HepG2 (cell line): ENCODE measurements around the gene TSPAN15. TPM values are rescaled to one million over a fixed set of nuclear protein-coding genes. Genes with fewer than 3 reads are reported as not detected.

Source experiments
- ATAC-seq: fragments of 200-7000 bp; cut with Tn5 transposase; 3 replicates; pipeline ENCODE4 v1.9.1; 2020; ENCODE audit warnings: mild to moderate bottlenecking, moderate library complexity
- BruUV-seq: library from RNA; stranded (reverse); fragments of 400-500 nt; replicated peaks from 2 replicates; lab custom pipeline; 2021; lab: Mats Ljungman, UMichigan
- CTCF ChIA-PET: fragments of 300-600 bp; formaldehyde crosslinking; extraction: SDS; loops from one replicate; lab custom pipeline; 2021; ENCODE audit warnings: low total read pairs, inconsistent platforms, low intra/inter-chr PET ratio; lab: Yijun Ruan, JAX
- POLR2A ChIA-PET: fragments of 350-600 bp; sonication (Branson Sonifier 250); formaldehyde crosslinking; loops from one replicate; lab custom pipeline; 2020; ENCODE audit warnings: antibody characterized with exemption, inconsistent platforms; lab: Yijun Ruan, JAX
- DNase-seq: peaks from one replicate; pipeline ENCODE4 v3.0.0-alpha.2; 2015; ENCODE audit warnings: low spot score
- FAIRE-seq: peaks from 3 replicates; lab custom pipeline; 2011; peaks lifted over from hg19 to GRCh38; lab: Jason Lieb, UNC
- H2AFZ ChIP-seq: one replicate; pipeline ENCODE4 v1.6.1; 2011; ENCODE audit warnings: low read length, inconsistent platforms
- H3K27ac ChIP-seq: fragments of 300-600 bp; 3 replicates; pipeline ENCODE4 v1.8.0; 2011; ENCODE audit warnings: mixed run types, mild to moderate bottlenecking, mixed read lengths, low read length, inconsistent platforms; ENCODE audit not compliant: insufficient read depth; ENCODE audit errors: extremely low read length
- H3K27me3 ChIP-seq, 2 experiments: fragments of 200-600 bp in 1 of 2; 2 replicates in 1 of 2; 3 replicates in 1 of 2; pipeline versions ENCODE4 v1.6.0 to v1.8.0; 2011; ENCODE audit warnings: low read length in 2 of 2, mild to moderate bottlenecking in 2 of 2, moderate library complexity in 2 of 2, inconsistent platforms in 1 of 2; ENCODE audit not compliant: insufficient read depth in 2 of 2, control insufficient read depth in 1 of 2
- H3K36me3 ChIP-seq, 2 experiments: fragments of 200-600 bp in 1 of 2; replicated peaks in 1 of 2; 2 replicates in 1 of 2; 3 replicates in 1 of 2; pipeline versions ENCODE4 v1.5.1 to v1.8.0; 2011; ENCODE audit warnings: low read length in 2 of 2, inconsistent platforms in 1 of 2; ENCODE audit not compliant: insufficient read depth in 2 of 2, control insufficient read depth in 1 of 2
- H3K4me1 ChIP-seq: 2 replicates; pipeline ENCODE4 v1.5.1; 2012; ENCODE audit warnings: low read length, inconsistent platforms; ENCODE audit not compliant: insufficient read depth
- H3K4me2 ChIP-seq: 2 replicates; pipeline ENCODE4 v1.6.0; 2011; ENCODE audit warnings: low read depth, low read length, inconsistent platforms
- H3K4me3 ChIP-seq, 3 experiments: fragments of 200-600 bp in 1 of 3; sonication (generic), shearing (Covaris generic) in 1 of 3; replicated peaks in 1 of 3; 2 replicates each; pipeline ENCODE4 v1.5.1; 2011 to 2016; ENCODE audit warnings: low read length in 3 of 3, inconsistent platforms in 2 of 3, low read depth in 2 of 3, mild to moderate bottlenecking in 2 of 3, control low read depth in 1 of 3, mixed read lengths in 1 of 3; ENCODE audit not compliant: insufficient read depth in 1 of 3
- H3K79me2 ChIP-seq: one replicate; pipeline ENCODE4 v1.6.1; 2011; ENCODE audit warnings: low read length, inconsistent platforms; ENCODE audit not compliant: insufficient read depth
- H3K9ac ChIP-seq: 2 replicates; pipeline ENCODE4 v1.6.0; 2011; ENCODE audit warnings: mild to moderate bottlenecking, low read depth, low read length, inconsistent platforms; ENCODE audit not compliant: insufficient read depth
- H3K9me3 ChIP-seq: 2 replicates; pipeline ENCODE4 v1.5.1; 2012; ENCODE audit warnings: mild to moderate bottlenecking, low read length
- H4K20me1 ChIP-seq: 2 replicates; pipeline ENCODE4 v1.6.0; 2011; ENCODE audit warnings: inconsistent platforms, mild to moderate bottlenecking, low read length, moderate library complexity; ENCODE audit not compliant: insufficient read depth
- CTCF ChIP-seq: sonication (generic); formaldehyde crosslinking; IDR thresholded peaks from 2 replicates; pipeline ENCODE4 v1.5.0; 2020; ENCODE audit warnings: mild to moderate bottlenecking, missing genetic modification reagents, moderate library complexity
- RAD21 ChIP-seq: fragments of 450-650 bp; formaldehyde crosslinking; IDR thresholded peaks from 2 replicates; pipeline ENCODE4 v1.5.0; 2020; ENCODE audit warnings: mild to moderate bottlenecking
- STAG1 ChIP-seq: sonication (generic); formaldehyde crosslinking; IDR thresholded peaks from 2 replicates; pipeline ENCODE4 v1.4.0; 2020; ENCODE audit warnings: missing genetic modification reagents
- ZBTB46 ChIP-seq: sonication (generic); formaldehyde crosslinking; IDR thresholded peaks from 2 replicates; pipeline ENCODE4 v1.4.0; 2020; ENCODE audit warnings: mild to moderate bottlenecking, missing genetic modification reagents, borderline replicate concordance
- ZNF207 ChIP-seq: fragments of 450-650 bp; IDR thresholded peaks from 2 replicates; pipeline ENCODE4 v1.6.1; 2016; ENCODE audit warnings: antibody characterized with exemption, borderline replicate concordance
- WGBS: methylation state at CpG from one replicate; pipeline ENCODE4 v1.1.6; 2017; ENCODE audit warnings: low lambda C conversion rate; 5-methylcytosine and 5-hydroxymethylcytosine counted together
- in situ Hi-C: cut with HindIII; loops from 2 replicates; pipeline ENCODE4 v1.10.0; 2017; ENCODE audit warnings: low pct_unique_long_range_greater_than_20kb; ENCODE audit not compliant: extremely low pct_ligation_motif_present
- intact Hi-C: fragments of 100-400 bp; cut with micrococcal nuclease; formaldehyde crosslinking; loops from one replicate; pipeline ENCODE4 v1.10.0; 2022; ENCODE audit not compliant: unreplicated experiment
- polyA plus RNA-seq, 8 experiments: library from polyadenylated mRNA; depleted of rRNA in 3 of 8; stranded (reverse) in 7 of 8; unstranded in 1 of 8; fragments of >200 nt; fragmentation: Illumina TruSeq in 4 of 8; extraction: Trizol in 4 of 8; gene quantifications; 2 replicates each; pipeline versions ENCODE4 v1.2.1 to v1.2.3, GENCODE V29; 2011 to 2016; ENCODE audit warnings: low read depth in 4 of 8, missing spikeins in 1 of 8, mixed read lengths in 1 of 8; ENCODE audit not compliant: insufficient read depth in 1 of 8
- total RNA-seq, 5 experiments: library from RNA; depleted of rRNA; stranded (reverse); fragments of >200 nt; fragmentation: Illumina TruSeq; extraction: Trizol; gene quantifications; 2 replicates each; pipeline ENCODE4 v1.2.3, GENCODE V29; 2016; ENCODE audit warnings: low read depth in 1 of 5
- TF ChIP-seq, protein P1 (sequence below), 2 experiments: sonication (generic) in 1 of 2; formaldehyde crosslinking in 1 of 2; IDR thresholded peaks; 2 replicates each; pipeline versions ENCODE4 v1.4.0 to v1.6.1; 2018 to 2020; ENCODE audit warnings: missing genetic modification reagents in 2 of 2, borderline replicate concordance in 1 of 2, low read depth in 1 of 2, mild to moderate bottlenecking in 1 of 2, missing biosample characterization in 1 of 2

TSPAN15 gene
- total and polyA plus RNA-seq, 2 of the 13 experiments (the other 11 are each of a cell fraction or from before 2014, with no cell fraction given) = 0.27 to 3.2 TPM

- Histone ChIP-seq H3K36me3 (no peaks in the 10 kb centered on the region), H3K4me2 (no peak overlapping the region), H4K20me1 (no peaks in the 10 kb centered on the region), H3K9me3 (no peaks in the 10 kb centered on the region), H3K27ac (no peak overlapping the region), H3K4me1 (no peaks in the 10 kb centered on the region), H3K79me2 (no peaks in the 10 kb centered on the region), H2AFZ (no peak overlapping the region), H3K4me3 (no peak overlapping the region), H3K27me3 (no peaks in the 10 kb centered on the region; a peak in 1 of 5 replicates), H3K9ac (no peak overlapping the region)
- DNase-seq = peak; percentile 28
- ChIA-PET CTCF (interaction anchor here (0.8 to 5.6 kb wide), 3 partner anchors 122 to 128 kb away, joined by 3 to 71 read pairs (median 3); no protein-coding TSS in a partner anchor), POLR2A (no interaction called here)
- no TSS peak for BruUV-seq
- 0% methylated on average over 1 of the region's 3 CpGs for WGBS
- intact Hi-C loops (no loop called here), in situ Hi-C loops (loop anchor here (5.0 to 10.0 kb wide), 2 partner anchors 121 to 198 kb away; no protein-coding TSS in a partner anchor)
- FAIRE-seq = no peak
- peak; percentile 97 for ATAC-seq
- 0 out of 2 replicates have a peak, but pooled peaks have one; percentile 16 for TF ChIP-seq RAD21 (CRISPR knock-in tag)
- TF ChIP-seq STAG1 (CRISPR knock-in tag) = peak; percentile 50; the same call in 1 of the 2 replicates
- peak; percentile 69 for TF ChIP-seq CTCF (CRISPR knock-in tag)
- TF ChIP-seq, protein P1, sequence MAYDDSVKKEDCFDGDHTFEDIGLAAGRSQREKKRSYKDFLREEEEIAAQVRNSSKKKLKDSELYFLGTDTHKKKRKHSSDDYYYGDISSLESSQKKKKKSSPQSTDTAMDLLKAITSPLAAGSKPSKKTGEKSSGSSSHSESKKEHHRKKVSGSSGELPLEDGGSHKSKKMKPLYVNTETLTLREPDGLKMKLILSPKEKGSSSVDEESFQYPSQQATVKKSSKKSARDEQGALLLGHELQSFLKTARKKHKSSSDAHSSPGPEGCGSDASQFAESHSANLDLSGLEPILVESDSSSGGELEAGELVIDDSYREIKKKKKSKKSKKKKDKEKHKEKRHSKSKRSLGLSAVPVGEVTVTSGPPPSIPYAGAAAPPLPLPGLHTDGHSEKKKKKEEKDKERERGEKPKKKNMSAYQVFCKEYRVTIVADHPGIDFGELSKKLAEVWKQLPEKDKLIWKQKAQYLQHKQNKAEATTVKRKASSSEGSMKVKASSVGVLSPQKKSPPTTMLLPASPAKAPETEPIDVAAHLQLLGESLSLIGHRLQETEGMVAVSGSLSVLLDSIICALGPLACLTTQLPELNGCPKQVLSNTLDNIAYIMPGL (CRISPR knock-in tag; IDR thresholded peaks at IDR 0.05; ENCODE audit: borderline replicate concordance in 1 of 2, low read depth in 1 of 2) = 0 out of 4 replicates have a peak, but pooled peaks of 1 of the 2 experiments have one; percentile 7
- TF ChIP-seq ZNF207 = no peak
- no peak for TF ChIP-seq ZBTB46 (CRISPR knock-in tag)
Measured at GRCh38 chr10:69516316-69516715, 65.1 kb downstream of the TSPAN15 start.
